ENCODE data around the gene AMY2A. TPM values are rescaled to one million over a fixed set of nuclear protein-coding genes. Genes with fewer than 3 reads are reported as not detected.
"Not testable (repeated sequence)": the region's sequence is repeated elsewhere in the genome, so short reads cannot be mapped to it uniquely, and the experiment has no call there.

The AMY2A gene
- polyA plus RNA-seq, 1 experiment = not detected

GRCh38 chr1:103655460-103655859 lies 38.2 kb downstream of the AMY2A start, which contains the start of gene AMY1A:
Gene AMY1A (plus strand): TSS chr1:103655760. CDS start chr1:103656331, 571 bp downstream.
- DNase-seq (ENCODE audit: low read depth, low spot score); H3K27ac ChIP-seq (ENCODE audit: low read depth, low read length); H3K4me3 ChIP-seq (ENCODE audit: low read depth, low read length); CTCF ChIA-PET; H3K9me3 ChIP-seq (ENCODE audit: control insufficient read depth, insufficient read depth, low read length); H3K27me3 ChIP-seq (ENCODE audit: control insufficient read depth, insufficient read depth, low read length); POLR2A ChIA-PET: not testable (repeated sequence)

Small RNA genes lying within 50 kb of the gene (small RNA-seq; reads per million reads assigned to genes)
- not detected for gene AC105272.1 (ENCODE audit: insufficient read length, low read depth)

Other genes with a start within 250 kb of the AMY2A start
- 12.9 and 18.3 TPM in 2 replicates for gene RNPC3, start 91.7 kb upstream of the AMY2A start, polyA plus RNA-seq (2011; rRNA removed)
- gene AMY2B, start 45.8 kb upstream of the AMY2A start, polyA plus RNA-seq (2011; rRNA removed) = 0.91 and 1.1 TPM in 2 replicates
- gene AMY1A, start 38.3 kb downstream of the AMY2A start, polyA plus RNA-seq (2011; rRNA removed) = not detected in 2 replicates
- gene AMY1B, start 78.8 kb downstream of the AMY2A start, polyA plus RNA-seq (2011; rRNA removed) = not detected in 2 replicates
- not detected in 2 replicates for gene AMY1C, start 132.5 kb downstream of the AMY2A start, polyA plus RNA-seq (2011; rRNA removed)

Measured in AG04450 (cell line).